SK-N-SH (cell line): ENCODE data around the gene EIPR1. TPM values are rescaled to one million over a fixed set of nuclear protein-coding genes. Genes with fewer than 3 reads are reported as not detected.

Source experiments
- CTCF ChIA-PET: fragments of 300-600, 350-600 bp; formaldehyde crosslinking; extraction: SDS; loops from one replicate; lab custom pipeline; 2021; lab: Yijun Ruan, JAX
- POLR2A ChIA-PET: fragments of 350-600 bp; sonication (Branson Sonifier 250); formaldehyde crosslinking; extraction: SDS; loops from one replicate; lab custom pipeline; 2020; ENCODE audit warnings: antibody characterized with exemption, inconsistent platforms; lab: Yijun Ruan, JAX
- DNase-seq: peaks from one replicate; pipeline ENCODE4 v3.0.0; 2012
- H2AFZ ChIP-seq: fragments of 200-600 bp; sonication (generic); 2 replicates; pipeline ENCODE4 v1.8.1; 2016; ENCODE audit warnings: antibody characterized with exemption, mild to moderate bottlenecking, low read depth
- H3F3A ChIP-seq: fragments of 200-600 bp; sonication (generic); replicated peaks from 2 replicates; pipeline ENCODE3; 2016; ENCODE audit warnings: antibody characterized with exemption, mild to moderate bottlenecking; ENCODE audit not compliant: insufficient read depth
- H3K27ac ChIP-seq, 2 experiments: fragments of 200-500 bp in 1 of 2; fragments of 200-600 bp in 1 of 2; sonication (Bioruptor generic) in 1 of 2; sonication (generic), shearing (Covaris generic) in 1 of 2; 2 replicates each; pipeline versions ENCODE4 v1.5.1 to v1.6.1; 2014 to 2016; ENCODE audit warnings: low read depth in 2 of 2, inconsistent platforms in 1 of 2, low read length in 1 of 2, mild to moderate bottlenecking in 1 of 2, mixed read lengths in 1 of 2
- H3K27me3 ChIP-seq: fragments of 200-600 bp; sonication (generic), shearing (Covaris generic); 2 replicates; pipeline ENCODE4 v1.6.1; 2016; ENCODE audit warnings: mixed run types; ENCODE audit not compliant: insufficient read depth
- H3K36me3 ChIP-seq, 2 experiments: fragments of 200-500 bp in 1 of 2; fragments of 200-600 bp in 1 of 2; sonication (Bioruptor generic) in 1 of 2; sonication (generic) in 1 of 2; replicated peaks in 1 of 2; 2 replicates each; pipeline versions ENCODE3 to v1.5.1; 2014 to 2016; ENCODE audit warnings: low read length in 1 of 2, mild to moderate bottlenecking in 1 of 2; ENCODE audit not compliant: insufficient read depth in 2 of 2, control insufficient read depth in 1 of 2
- H3K4me1 ChIP-seq, 2 experiments: fragments of 200-500 bp in 1 of 2; fragments of 200-600 bp in 1 of 2; sonication (Bioruptor generic) in 1 of 2; sonication (generic), shearing (Covaris generic) in 1 of 2; 2 replicates each; pipeline versions ENCODE4 v1.5.1 to v1.6.1; 2014 to 2016; ENCODE audit warnings: low read depth in 1 of 2, low read length in 1 of 2, mixed run types in 1 of 2; ENCODE audit not compliant: insufficient read depth in 2 of 2, control insufficient read depth in 1 of 2
- H3K4me2 ChIP-seq: fragments of 200-600 bp; sonication (generic), shearing (Covaris generic); 2 replicates; pipeline ENCODE4 v1.6.1; 2017; ENCODE audit warnings: mixed run types
- H3K4me3 ChIP-seq, 2 experiments: fragments of 200-500 bp in 1 of 2; fragments of 200-600 bp in 1 of 2; sonication (Bioruptor generic) in 1 of 2; sonication (generic), shearing (Covaris generic) in 1 of 2; 2 replicates each; pipeline versions ENCODE4 v1.5.1 to v1.8.1; 2014 to 2016; ENCODE audit warnings: low read depth in 2 of 2, inconsistent platforms in 1 of 2, low read length in 1 of 2, mild to moderate bottlenecking in 1 of 2, mixed read lengths in 1 of 2, moderate library complexity in 1 of 2
- H3K79me2 ChIP-seq: fragments of 200-600 bp; sonication (generic); 2 replicates; pipeline ENCODE4 v1.8.1; 2017; ENCODE audit warnings: mild to moderate bottlenecking; ENCODE audit not compliant: insufficient read depth
- H3K9ac ChIP-seq: fragments of 200-600 bp; sonication (generic); 2 replicates; pipeline ENCODE4 v1.6.1; 2017; ENCODE audit warnings: mixed run types
- H3K9me2 ChIP-seq: fragments of 200-600 bp; sonication (generic); 2 replicates; pipeline ENCODE4 v1.6.1; 2017; ENCODE audit warnings: mixed run types
- H3K9me3 ChIP-seq: fragments of 200-600 bp; sonication (generic); 2 replicates; pipeline ENCODE4 v1.6.1; 2017; ENCODE audit warnings: mixed run types, mild to moderate bottlenecking, moderate library complexity
- H4K20me1 ChIP-seq: fragments of 200-600 bp; sonication (generic); 2 replicates; pipeline ENCODE4 v1.6.1; 2017; ENCODE audit warnings: mild to moderate bottlenecking, mixed run types; ENCODE audit not compliant: insufficient read depth
- CHD2 ChIP-seq: fragments of 150-350 bp; IDR thresholded peaks from 2 replicates; pipeline ENCODE4 v1.6.1; 2018; ENCODE audit warnings: low read length; ENCODE audit not compliant: partially characterized antibody
- EP300 ChIP-seq, 2 experiments: IDR thresholded peaks; 2 replicates each; pipeline versions ENCODE4 v1.4.0 to v1.6.1; 2012; ENCODE audit warnings: borderline replicate concordance in 1 of 2, low read depth in 1 of 2, low read length in 1 of 2
- EZH2phosphoT487 ChIP-seq: fragments of 200-600 bp; sonication (generic); IDR thresholded peaks from 2 replicates; pipeline ENCODE4 v1.6.1; 2017; ENCODE audit warnings: low read depth, mixed run types, mild to moderate bottlenecking, antibody characterized with exemption, moderate library complexity, borderline replicate concordance
- GABPA ChIP-seq: IDR thresholded peaks from 2 replicates; pipeline ENCODE4 v1.4.0; 2012; ENCODE audit warnings: low read depth, mild to moderate bottlenecking
- JUND ChIP-seq: IDR thresholded peaks from 2 replicates; pipeline ENCODE4 v1.4.0; 2012
- MXI1 ChIP-seq: IDR thresholded peaks from 2 replicates; pipeline ENCODE4 v1.6.1; 2012; ENCODE audit warnings: mild to moderate bottlenecking, low read depth, low read length, improper control_type of control experiment
- NFIC ChIP-seq: IDR thresholded peaks from 2 replicates; pipeline ENCODE4 v1.4.0; 2012; ENCODE audit warnings: borderline replicate concordance
- RAD21 ChIP-seq: IDR thresholded peaks from 2 replicates; pipeline ENCODE4 v1.6.1; 2012; ENCODE audit warnings: mild to moderate bottlenecking, low read length
- RFX5 ChIP-seq: IDR thresholded peaks from 2 replicates; pipeline ENCODE4 v1.6.1; 2012; ENCODE audit warnings: mild to moderate bottlenecking, improper control_type of control experiment, low read length
- SIN3A ChIP-seq: IDR thresholded peaks from 2 replicates; pipeline ENCODE4 v1.6.1; 2012; ENCODE audit warnings: low read depth, mild to moderate bottlenecking, low read length, moderate library complexity, borderline replicate concordance
- TAF1 ChIP-seq: IDR thresholded peaks from 2 replicates; pipeline ENCODE4 v1.6.1; 2012; ENCODE audit warnings: low read depth, mild to moderate bottlenecking, low read length, moderate library complexity, borderline replicate concordance
- TEAD4 ChIP-seq: IDR thresholded peaks from 2 replicates; pipeline ENCODE4 v1.4.0; 2012; ENCODE audit warnings: mild to moderate bottlenecking, borderline replicate concordance; ENCODE audit not compliant: insufficient read depth
- YY1 ChIP-seq: IDR thresholded peaks from 2 replicates; pipeline ENCODE4 v1.4.0; 2012; ENCODE audit warnings: low read depth, mild to moderate bottlenecking
- WGBS: methylation state at CpG from one replicate; pipeline ENCODE4 v1.1.6; 2017; ENCODE audit warnings: low lambda C conversion rate; 5-methylcytosine and 5-hydroxymethylcytosine counted together
- polyA plus RNA-seq, 3 experiments: library from polyadenylated mRNA; depleted of rRNA; stranded (reverse); fragments of >200 nt; gene quantifications; 2 replicates each; pipeline ENCODE4 v1.2.3, GENCODE V29; 2012
- TF ChIP-seq, protein P1 (sequence below): fragments of 150-350 bp; IDR thresholded peaks from 2 replicates; pipeline ENCODE4 v1.6.1; 2017; ENCODE audit warnings: antibody characterized with exemption, low read length, low read depth, borderline replicate concordance
- TF ChIP-seq, protein P2 (sequence below): IDR thresholded peaks from 2 replicates; pipeline ENCODE4 v1.6.1; 2012; ENCODE audit warnings: mild to moderate bottlenecking, low read depth, low read length, moderate library complexity

EIPR1 gene
- polyA plus RNA-seq, 1 of the 3 experiments (the other 2 are of a cell fraction): 85.9 TPM

DNA sequence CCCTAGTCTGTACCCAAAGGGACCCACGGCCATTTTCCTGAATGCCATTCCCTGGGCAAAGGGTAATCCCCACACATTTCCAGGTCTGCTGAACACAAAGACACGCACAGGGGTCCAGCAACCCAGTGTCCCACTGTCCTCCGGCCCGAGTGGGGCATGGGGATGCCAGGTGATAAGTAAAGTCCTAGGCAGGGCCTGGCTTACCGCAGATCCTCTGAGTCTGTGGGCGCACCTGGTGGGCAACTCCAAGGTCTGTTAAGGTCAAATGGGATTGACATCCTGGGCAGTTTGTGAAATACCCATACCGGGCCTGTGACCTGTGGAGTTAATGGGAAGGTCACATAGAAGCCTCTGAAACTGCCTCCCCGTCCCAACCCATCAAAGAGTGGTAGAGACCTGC lies 116.1 kb downstream of the EIPR1 start:
- WGBS: 89% methylated on average over 2 of the region's 8 CpGs
- peaks cover 4% of the 10 kb centered on the region; the same call in 1 of the 2 replicates for H3K79me2 ChIP-seq
- H3K9me3 ChIP-seq: no peaks in the 10 kb centered on the region
- POLR2A ChIA-PET: no interaction called here
- H2AFZ ChIP-seq: no peak overlapping the region
- no peak overlapping the region for H3K4me3 ChIP-seq
- H3K36me3 ChIP-seq: peaks cover 0 to 18% of the 10 kb centered on the region in 2 experiments
- no peak overlapping the region for H3K9ac ChIP-seq
- H3K4me1 ChIP-seq: peaks cover 0 to 22% of the 10 kb centered on the region in 2 experiments; a peak in 1 of 4 replicates
- H3F3A ChIP-seq: no peaks in the 10 kb centered on the region
- CTCF ChIA-PET: interaction anchor here (1.7 to 1.8 kb wide), 2 partner anchors 21 to 25 kb away, joined by 4 to 5 read pairs; no protein-coding TSS in a partner anchor
- no peak for DNase-seq
- no peaks in the 10 kb centered on the region for H3K27me3 ChIP-seq
- no peak overlapping the region for H3K27ac ChIP-seq
- H4K20me1 ChIP-seq: peaks cover 5% of the 10 kb centered on the region; the same call in 1 of the 2 replicates
- no peak overlapping the region for H3K4me2 ChIP-seq
- TF ChIP-seq TAF1 (no peak), EP300 (IDR thresholded peaks at IDR 0.05; ENCODE audit: borderline replicate concordance in 1 of 2, low read depth in 1 of 2, low read length in 1 of 2) (no peak), MXI1 (no peak), RFX5 (no peak), YY1 (no peak), EZH2phosphoT487 (no peak), CHD2 (no peak), SIN3A (no peak)
- TF ChIP-seq, protein P1, sequence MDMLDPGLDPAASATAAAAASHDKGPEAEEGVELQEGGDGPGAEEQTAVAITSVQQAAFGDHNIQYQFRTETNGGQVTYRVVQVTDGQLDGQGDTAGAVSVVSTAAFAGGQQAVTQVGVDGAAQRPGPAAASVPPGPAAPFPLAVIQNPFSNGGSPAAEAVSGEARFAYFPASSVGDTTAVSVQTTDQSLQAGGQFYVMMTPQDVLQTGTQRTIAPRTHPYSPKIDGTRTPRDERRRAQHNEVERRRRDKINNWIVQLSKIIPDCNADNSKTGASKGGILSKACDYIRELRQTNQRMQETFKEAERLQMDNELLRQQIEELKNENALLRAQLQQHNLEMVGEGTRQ: no peak
- no peaks in the 10 kb centered on the region for H3K9me2 ChIP-seq

DNA sequence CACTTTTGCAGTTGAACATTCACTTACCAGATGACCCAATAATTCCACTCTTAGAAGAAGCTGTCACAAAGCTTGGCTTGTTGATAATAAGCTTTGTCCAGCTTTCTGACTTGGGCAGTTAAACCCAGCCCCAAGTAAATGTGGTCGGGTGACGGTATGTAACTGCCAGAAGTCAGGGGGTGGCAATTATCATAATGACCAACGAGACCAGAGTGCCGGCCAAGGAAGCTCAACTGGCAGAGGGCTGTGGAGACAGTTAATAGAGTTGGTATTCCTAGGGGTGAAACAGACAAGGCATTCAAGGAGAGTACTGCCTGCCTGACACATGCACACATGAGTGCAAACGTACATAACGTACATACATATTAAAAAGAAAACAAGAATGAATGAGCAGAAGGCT lies 116.7 kb downstream of the EIPR1 start:
- no peak for DNase-seq
- Histone ChIP-seq H3K36me3 (peaks cover 0 to 24% of the 10 kb centered on the region in 2 experiments), H3K4me1 (peaks cover 0 to 17% of the 10 kb centered on the region in 2 experiments; a peak in 1 of 4 replicates), H3K27ac (no peak overlapping the region), H3F3A (no peaks in the 10 kb centered on the region), H3K9me2 (no peaks in the 10 kb centered on the region), H3K9me3 (no peaks in the 10 kb centered on the region), H3K4me3 (no peak overlapping the region), H3K27me3 (no peaks in the 10 kb centered on the region), H3K9ac (no peak overlapping the region), H3K79me2 (peaks cover 4% of the 10 kb centered on the region; the same call in 1 of the 2 replicates), H3K4me2 (no peak overlapping the region), H2AFZ (no peak overlapping the region), H4K20me1 (peaks cover 5% of the 10 kb centered on the region; the same call in 1 of the 2 replicates)
- 98% methylated on average over 6 of the region's 6 CpGs for WGBS
- TF ChIP-seq, protein P2, sequence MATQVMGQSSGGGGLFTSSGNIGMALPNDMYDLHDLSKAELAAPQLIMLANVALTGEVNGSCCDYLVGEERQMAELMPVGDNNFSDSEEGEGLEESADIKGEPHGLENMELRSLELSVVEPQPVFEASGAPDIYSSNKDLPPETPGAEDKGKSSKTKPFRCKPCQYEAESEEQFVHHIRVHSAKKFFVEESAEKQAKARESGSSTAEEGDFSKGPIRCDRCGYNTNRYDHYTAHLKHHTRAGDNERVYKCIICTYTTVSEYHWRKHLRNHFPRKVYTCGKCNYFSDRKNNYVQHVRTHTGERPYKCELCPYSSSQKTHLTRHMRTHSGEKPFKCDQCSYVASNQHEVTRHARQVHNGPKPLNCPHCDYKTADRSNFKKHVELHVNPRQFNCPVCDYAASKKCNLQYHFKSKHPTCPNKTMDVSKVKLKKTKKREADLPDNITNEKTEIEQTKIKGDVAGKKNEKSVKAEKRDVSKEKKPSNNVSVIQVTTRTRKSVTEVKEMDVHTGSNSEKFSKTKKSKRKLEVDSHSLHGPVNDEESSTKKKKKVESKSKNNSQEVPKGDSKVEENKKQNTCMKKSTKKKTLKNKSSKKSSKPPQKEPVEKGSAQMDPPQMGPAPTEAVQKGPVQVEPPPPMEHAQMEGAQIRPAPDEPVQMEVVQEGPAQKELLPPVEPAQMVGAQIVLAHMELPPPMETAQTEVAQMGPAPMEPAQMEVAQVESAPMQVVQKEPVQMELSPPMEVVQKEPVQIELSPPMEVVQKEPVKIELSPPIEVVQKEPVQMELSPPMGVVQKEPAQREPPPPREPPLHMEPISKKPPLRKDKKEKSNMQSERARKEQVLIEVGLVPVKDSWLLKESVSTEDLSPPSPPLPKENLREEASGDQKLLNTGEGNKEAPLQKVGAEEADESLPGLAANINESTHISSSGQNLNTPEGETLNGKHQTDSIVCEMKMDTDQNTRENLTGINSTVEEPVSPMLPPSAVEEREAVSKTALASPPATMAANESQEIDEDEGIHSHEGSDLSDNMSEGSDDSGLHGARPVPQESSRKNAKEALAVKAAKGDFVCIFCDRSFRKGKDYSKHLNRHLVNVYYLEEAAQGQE: no peak
- TF ChIP-seq GABPA: no peak
- no peak for TF ChIP-seq EZH2phosphoT487
- no peak for TF ChIP-seq TEAD4
- no peak for TF ChIP-seq RAD21
- no peak for TF ChIP-seq JUND
- no peak for TF ChIP-seq TAF1
- no peak for TF ChIP-seq CHD2
- TF ChIP-seq NFIC: no peak
- no peak for TF ChIP-seq SIN3A
- POLR2A ChIA-PET: no interaction called here
- CTCF ChIA-PET: interaction anchor here (1.7 kb wide), 1 partner anchor 24 kb away, joined by 4 read pairs; no protein-coding TSS in a partner anchor
